CD4-positive, alpha-beta T cell (primary cell): ENCODE data around the gene IFFO2. TPM values are rescaled to one million over a fixed set of nuclear protein-coding genes. Genes with fewer than 3 reads are reported as not detected.

Experiments
- ATAC-seq: fragments of 200-7000 bp; cut with Tn5 transposase; one replicate; pipeline ENCODE4 v1.10.0; 2022; ENCODE audit warnings: mild to moderate bottlenecking; ENCODE audit not compliant: poor library complexity
- CTCF ChIA-PET: fragments of 350-600 bp; sonication (Branson Sonifier 250); formaldehyde crosslinking; loops from one replicate; lab custom pipeline; 2021; ENCODE audit warnings: antibody characterized with exemption, inconsistent platforms; lab: Charles Lee
- POLR2A ChIA-PET: fragments of 350-600 bp; sonication (Branson Sonifier 250); formaldehyde crosslinking; loops from one replicate; lab custom pipeline; 2021; ENCODE audit warnings: antibody characterized with exemption, inconsistent platforms; lab: Charles Lee
- DNase-seq, 14 experiments: peaks; one replicate each; pipeline ENCODE4 v3.0.0-alpha.2; 2013 to 2020; ENCODE audit warnings: mixed read lengths in 2 of 14
- H3K27ac ChIP-seq, 2 donors: one replicate each; pipeline versions ENCODE4 v1.5.1 to v1.7.0; 2013; ENCODE audit warnings: low read length in 2 of 2, low read depth in 1 of 2, mild to moderate bottlenecking in 1 of 2
- H3K27me3 ChIP-seq, 2 experiments: 1 replicate in 1 of 2; 2 replicates in 1 of 2; pipeline versions ENCODE4 v1.6.1 to v1.7.0; 2013; ENCODE audit warnings: low read length in 2 of 2, control low read depth in 1 of 2, mild to moderate bottlenecking in 1 of 2, moderate library complexity in 1 of 2; ENCODE audit not compliant: insufficient read depth in 2 of 2, control insufficient read depth in 1 of 2
- H3K36me3 ChIP-seq: one replicate; pipeline ENCODE4 v1.6.1; 2013; ENCODE audit warnings: low read length, control low read depth; ENCODE audit not compliant: insufficient read depth
- H3K4me1 ChIP-seq: one replicate; pipeline ENCODE4 v1.6.1; 2013; ENCODE audit warnings: low read length, control low read depth; ENCODE audit not compliant: insufficient read depth
- H3K4me3 ChIP-seq: one replicate; pipeline ENCODE4 v1.5.1; 2013; ENCODE audit warnings: mild to moderate bottlenecking, low read length, moderate library complexity
- H3K9me3 ChIP-seq, 2 experiments: 1 replicate in 1 of 2; 2 replicates in 1 of 2; pipeline versions ENCODE4 v1.6.1 to v1.7.0; 2013; ENCODE audit warnings: low read length in 2 of 2, mild to moderate bottlenecking in 2 of 2, control low read depth in 1 of 2, moderate library complexity in 1 of 2; ENCODE audit not compliant: control insufficient read depth in 1 of 2, insufficient read depth in 1 of 2
- H3K27ac Mint-ChIP-seq: one replicate; pipeline ENCODE4 v1.8.0; 2020; ENCODE audit warnings: mixed read lengths
- H3K27me3 Mint-ChIP-seq: one replicate; pipeline ENCODE4 v1.8.0; 2021; ENCODE audit warnings: mixed read lengths
- H3K36me3 Mint-ChIP-seq: one replicate; pipeline ENCODE4 v1.8.0; 2021; ENCODE audit warnings: low read depth, mixed read lengths
- H3K4me1 Mint-ChIP-seq: one replicate; pipeline ENCODE4 v1.8.0; 2021; ENCODE audit warnings: low read depth, mixed read lengths
- H3K4me3 Mint-ChIP-seq: one replicate; pipeline ENCODE4 v1.8.0; 2020; ENCODE audit warnings: mild to moderate bottlenecking, mixed read lengths
- H3K9me3 Mint-ChIP-seq: one replicate; pipeline ENCODE4 v1.8.0; 2020; ENCODE audit warnings: mixed read lengths
- CTCF ChIP-seq: fragments of 200-600 bp; IDR thresholded peaks from one replicate; pipeline ENCODE4 v1.8.0; 2022; ENCODE audit warnings: antibody characterized with exemption, mild to moderate bottlenecking
- intact Hi-C, 2 experiments: fragments of 100-400 bp; cut with DNase I in 1 of 2; cut with micrococcal nuclease in 1 of 2; formaldehyde crosslinking; loops; one replicate each; pipeline versions ENCODE4 v1.15.1 to v1.9.0; 2023 to 2025; cut with DNase I, micrococcal nuclease
- total RNA-seq, 174 experiments: library from RNA in 2 of 174; stranded (reverse) in 2 of 174; gene quantifications; one replicate each; pipeline ENCODE4 v1.2.3 and lab custom pipeline; 2021 to 2026

The IFFO2 gene
- total RNA-seq, 2 experiments from 2014 or later: 106 to 112 TPM

GRCh38 chr1:18977428-18977827 lies 21.0 kb upstream of the IFFO2 start:
- CTCF ChIA-PET: no interaction called here

GRCh38 chr1:18976096-18976495 lies 19.6 kb upstream of the IFFO2 start:
- Mint-ChIP-seq H3K9me3 (no peaks in the 10 kb centered on the region), H3K4me3 (no peak overlapping the region), H3K4me1 (no peaks in the 10 kb centered on the region), H3K36me3 (no peaks in the 10 kb centered on the region), H3K27me3 (peaks cover 6% of the 10 kb centered on the region), H3K27ac (no peak overlapping the region)
- DNase-seq: no peak
- Histone ChIP-seq H3K4me1 (peaks cover 3% of the 10 kb centered on the region), H3K36me3 (no peaks in the 10 kb centered on the region), H3K27ac (no peak overlapping the region), H3K4me3 (no peak overlapping the region), H3K9me3 (no peaks in the 10 kb centered on the region), H3K27me3 (peaks cover 3 to 5% of the 10 kb centered on the region in 2 experiments)
- intact Hi-C loops: no loop called here
- ATAC-seq: no peak
- POLR2A ChIA-PET: interaction anchor here (0.7 kb wide), 1 partner anchor 25 kb away, joined by 3 read pairs; no protein-coding TSS in a partner anchor
- no peak for TF ChIP-seq CTCF
- CTCF ChIA-PET: interaction anchor here (1.9 kb wide), 2 partner anchors 63 to 69 kb away, joined by 5 to 8 read pairs; no protein-coding TSS in a partner anchor

More at GRCh38 chr1:18977428-18977827, 21.0 kb upstream of the IFFO2 start:
- no peak overlapping the region for H3K4me3 ChIP-seq
- no peak overlapping the region for H3K4me3 Mint-ChIP-seq
- no peak for DNase-seq
- H3K27me3 ChIP-seq: peaks cover 3 to 5% of the 10 kb centered on the region in 2 experiments
- H3K36me3 Mint-ChIP-seq: no peaks in the 10 kb centered on the region
- POLR2A ChIA-PET: no interaction called here
- no peaks in the 10 kb centered on the region for H3K4me1 Mint-ChIP-seq
- intact Hi-C loops: no loop called here
- no peak for TF ChIP-seq CTCF
- H3K27me3 Mint-ChIP-seq: peaks cover 6% of the 10 kb centered on the region
- H3K4me1 ChIP-seq: peaks cover 3% of the 10 kb centered on the region
- no peak for ATAC-seq
- no peaks in the 10 kb centered on the region for H3K36me3 ChIP-seq
- no peak overlapping the region for H3K27ac ChIP-seq
- peaks cover 2% of the 10 kb centered on the region for H3K9me3 Mint-ChIP-seq
- H3K9me3 ChIP-seq: no peaks in the 10 kb centered on the region
- H3K27ac Mint-ChIP-seq: no peak overlapping the region

DNA sequence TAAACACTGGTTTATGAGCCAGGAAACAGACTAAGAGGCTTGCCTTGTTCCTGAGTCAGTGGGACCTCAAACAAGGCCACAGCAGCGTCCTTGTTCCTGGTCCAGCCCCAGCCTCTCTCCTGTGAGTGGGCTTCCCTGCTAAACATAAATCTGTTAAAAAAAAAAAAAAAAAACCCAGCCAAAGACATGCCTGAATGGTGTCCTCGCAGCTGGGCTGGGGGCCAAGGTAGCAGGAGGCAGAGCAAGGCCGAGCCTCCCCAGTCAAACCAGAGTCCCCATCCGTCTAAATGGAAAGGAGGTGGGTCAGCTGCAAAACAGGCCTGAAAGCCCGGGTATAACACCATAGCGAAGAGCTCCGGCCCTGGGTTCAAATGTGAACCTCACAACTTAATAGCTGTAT lies 18.1 kb upstream of the IFFO2 start:
- Histone ChIP-seq H3K27ac (no peak overlapping the region), H3K36me3 (no peaks in the 10 kb centered on the region), H3K9me3 (no peaks in the 10 kb centered on the region), H3K4me3 (no peak overlapping the region), H3K27me3 (peaks cover 3 to 5% of the 10 kb centered on the region in 2 experiments), H3K4me1 (peaks cover 3% of the 10 kb centered on the region)
- ChIA-PET POLR2A (interaction anchor here (1.0 to 3.3 kb wide), 2 partner anchors 19 to 72 kb away, joined by 3 to 16 read pairs; partner anchors contain the start of genes ALDH4A1 and IFFO2), CTCF (interaction anchor here (0.7 to 2.9 kb wide), 4 partner anchors 60 to 90 kb away, joined by 3 to 22 read pairs (median 6); no protein-coding TSS in a partner anchor)
- H3K36me3 Mint-ChIP-seq: no peaks in the 10 kb centered on the region
- no peak overlapping the region for H3K27ac Mint-ChIP-seq
- no peak for TF ChIP-seq CTCF
- no peaks in the 10 kb centered on the region for H3K4me1 Mint-ChIP-seq
- DNase-seq (no peak), ATAC-seq (no peak)
- H3K9me3 Mint-ChIP-seq: no peaks in the 10 kb centered on the region
- H3K27me3 Mint-ChIP-seq: peaks cover 6% of the 10 kb centered on the region
- no peak overlapping the region for H3K4me3 Mint-ChIP-seq
- intact Hi-C loops: loop anchor here in 1 of 2 experiments (5.0 kb wide), 1 partner anchor 123 kb away; no protein-coding TSS in a partner anchor
